ENCODE measurements around the gene LMNB1.

- TF ChIP-seq POLR2AphosphoS5 (IDR thresholded peaks at IDR 0.05; ENCODE audit: borderline replicate concordance, low read depth, low read length): no peak
- no peak for TF ChIP-seq EZH2 (IDR thresholded peaks at IDR 0.05)
Measured at GRCh38 chr5:126752081-126752785, 24.7 kb upstream of the LMNB1 start.
